Progenitor cell of endocrine pancreas (in vitro differentiated cells): ENCODE data around the gene MGP. TPM values are rescaled to one million over a fixed set of nuclear protein-coding genes. Genes with fewer than 3 reads are reported as not detected.

Source experiments
- DNase-seq: peaks from one replicate; pipeline ENCODE4 v3.0.0; 2021; ENCODE audit warnings: low spot score; ENCODE audit not compliant: unreplicated experiment
- H3K27ac Mint-ChIP-seq: 2 replicates; pipeline ENCODE4 v1.8.0; 2021; ENCODE audit warnings: mild to moderate bottlenecking, moderate library complexity, mixed read lengths
- H3K27me3 Mint-ChIP-seq: 2 replicates; pipeline ENCODE4 v1.8.0; 2021; ENCODE audit warnings: mixed read lengths
- H3K36me3 Mint-ChIP-seq: 2 replicates; pipeline ENCODE4 v1.8.0; 2022; ENCODE audit warnings: mixed read lengths; ENCODE audit not compliant: insufficient read depth
- H3K4me1 Mint-ChIP-seq: 2 replicates; pipeline ENCODE4 v1.8.0; 2021; ENCODE audit warnings: low read depth, mixed read lengths
- H3K4me3 Mint-ChIP-seq: 2 replicates; pipeline ENCODE4 v1.8.0; 2021; ENCODE audit warnings: low read depth, mild to moderate bottlenecking, moderate library complexity, mixed read lengths
- H3K9me3 Mint-ChIP-seq: 2 replicates; pipeline ENCODE4 v1.8.0; 2021; ENCODE audit warnings: low read depth, mixed read lengths
- CTCF ChIP-seq: fragments of 200-600 bp; sonication (generic); IDR thresholded peaks from one replicate; pipeline ENCODE4 v1.5.0; 2021; ENCODE audit warnings: antibody characterized with exemption, mild to moderate bottlenecking; ENCODE audit not compliant: unreplicated experiment
- total RNA-seq: library from RNA; stranded (reverse); gene quantifications from 2 replicates; pipeline ENCODE4 v1.2.1, GENCODE V29; 2021

The MGP gene
- total RNA-seq, 1 donor from 2014 or later, result not detected

GRCh38 chr12:14896521-14897169, 11.0 kb upstream of the MGP start:
- Mint-ChIP-seq H3K4me1 (peaks cover 10% of the 10 kb centered on the region), H3K9me3 (peaks cover 3% of the 10 kb centered on the region)
- no peak for DNase-seq

GRCh38 chr12:14893506-14894250, 8.0 kb upstream of the MGP start:
- no peak for TF ChIP-seq CTCF
- H3K4me1 Mint-ChIP-seq, result peaks cover 10% of the 10 kb centered on the region
- no peaks in the 10 kb centered on the region for H3K9me3 Mint-ChIP-seq
- no peaks in the 10 kb centered on the region for H3K36me3 Mint-ChIP-seq
- no peaks in the 10 kb centered on the region for H3K27me3 Mint-ChIP-seq
- H3K4me3 Mint-ChIP-seq, result no peak overlapping the region
- no peak for DNase-seq
- H3K27ac Mint-ChIP-seq, result peak overlapping the region; percentile 15

More at GRCh38 chr12:14896521-14897169, 11.0 kb upstream of the MGP start:
- no peak for TF ChIP-seq CTCF
- Mint-ChIP-seq H3K4me3 (no peak overlapping the region), H3K27ac (no peak overlapping the region), H3K36me3 (no peaks in the 10 kb centered on the region), H3K27me3 (no peaks in the 10 kb centered on the region)

- no peak for TF ChIP-seq CTCF
- Mint-ChIP-seq H3K36me3 (no peaks in the 10 kb centered on the region), H3K4me3 (no peak overlapping the region), H3K27me3 (no peaks in the 10 kb centered on the region), H3K27ac (peak overlapping the region; percentile 15), H3K9me3 (no peaks in the 10 kb centered on the region), H3K4me1 (peaks cover 10% of the 10 kb centered on the region)
- DNase-seq, result no peak
Observed at GRCh38 chr12:14892726-14893505, 7.3 kb upstream of the MGP start.

- Mint-ChIP-seq H3K4me3 (no peak overlapping the region), H3K27ac (no peak overlapping the region), H3K4me1 (peaks cover 12% of the 10 kb centered on the region), H3K36me3 (no peaks in the 10 kb centered on the region), H3K27me3 (no peaks in the 10 kb centered on the region), H3K9me3 (no peaks in the 10 kb centered on the region)
- no peak for TF ChIP-seq CTCF
- DNase-seq, result no peak
Observed at GRCh38 chr12:14890701-14891100, 5.0 kb upstream of the MGP start.

- Mint-ChIP-seq H3K27ac (no peak overlapping the region), H3K9me3 (no peaks in the 10 kb centered on the region), H3K27me3 (peaks cover 4% of the 10 kb centered on the region), H3K4me3 (no peak overlapping the region), H3K36me3 (no peaks in the 10 kb centered on the region), H3K4me1 (peaks cover 1% of the 10 kb centered on the region)
- DNase-seq, result no peak
- TF ChIP-seq CTCF, result no peak
Observed at GRCh38 chr12:14886271-14886670, 617 bp upstream of the MGP start.
